B cell (primary cell): Measurements from ENCODE around the gene ZNF358. TPM values are rescaled to one million over a fixed set of nuclear protein-coding genes. Genes with fewer than 3 reads are reported as not detected.

Source experiments
- ATAC-seq: fragments of 200-7000 bp; cut with Tn5 transposase; one replicate; pipeline ENCODE4 v1.10.0; 2021; ENCODE audit warnings: low read depth, mild to moderate bottlenecking, moderate number of reproducible peaks, moderate library complexity
- CTCF ChIA-PET: fragments of 350-600 bp; sonication (Branson Sonifier 250); formaldehyde crosslinking; loops from one replicate; lab custom pipeline; 2021; ENCODE audit warnings: antibody characterized with exemption, inconsistent platforms; lab: Charles Lee
- POLR2A ChIA-PET: fragments of 350-600 bp; sonication (Branson Sonifier 250); formaldehyde crosslinking; loops from one replicate; lab custom pipeline; 2021; ENCODE audit warnings: antibody characterized with exemption; lab: Charles Lee
- DNase-seq: peaks from one replicate; pipeline ENCODE4 v3.0.0; 2013
- H2AFZ ChIP-seq: 2 replicates; pipeline ENCODE4 v1.6.1; 2012; ENCODE audit warnings: mild to moderate bottlenecking, low read depth, low read length; ENCODE audit not compliant: insufficient read depth, poor library complexity, severe bottlenecking
- H3K27ac ChIP-seq, 2 donors: 1 replicate in 1 of 2; 2 replicates in 1 of 2; pipeline ENCODE4 v1.5.1; 2012 to 2013; ENCODE audit warnings: low read length in 2 of 2, mild to moderate bottlenecking in 2 of 2, moderate library complexity in 1 of 2
- H3K27me3 ChIP-seq, 4 experiments: fragments of 200-600 bp in 1 of 4; sonication (generic) in 1 of 4; replicated peaks in 1 of 4; 1 replicate in 2 of 4; 2 replicates in 2 of 4; pipeline versions ENCODE4 v1.6.1 to v1.7.0; 2013 to 2016; ENCODE audit warnings: low read length in 3 of 4, mild to moderate bottlenecking in 2 of 4, mixed read lengths in 1 of 4, moderate library complexity in 1 of 4; ENCODE audit not compliant: insufficient read depth in 4 of 4, control insufficient read depth in 3 of 4; ENCODE audit errors: control extremely low read depth in 1 of 4
- H3K36me3 ChIP-seq, 2 experiments: replicated peaks in 1 of 2; 1 replicate in 1 of 2; 2 replicates in 1 of 2; pipeline versions ENCODE4 v1.6.1 to v1.7.1; 2013; ENCODE audit warnings: low read length in 1 of 2; ENCODE audit not compliant: insufficient read depth in 2 of 2, control insufficient read depth in 1 of 2; ENCODE audit errors: control extremely low read depth in 1 of 2, extremely low read depth in 1 of 2
- H3K4me1 ChIP-seq, 2 donors: fragments of 200-600 bp in 1 of 2; sonication (generic) in 1 of 2; 1 replicate in 1 of 2; 2 replicates in 1 of 2; pipeline versions ENCODE4 v1.5.1 to v1.6.1; 2013 to 2017; ENCODE audit warnings: low read length in 2 of 2; ENCODE audit not compliant: control insufficient read depth in 2 of 2, insufficient read depth in 2 of 2
- H3K4me2 ChIP-seq: replicated peaks from 2 replicates; pipeline ENCODE3; 2012; ENCODE audit warnings: mild to moderate bottlenecking, low read depth, low read length; ENCODE audit not compliant: poor library complexity, severe bottlenecking
- H3K4me3 ChIP-seq, 5 experiments: fragments of 200-600 bp in 1 of 5; sonication (generic) in 1 of 5; 1 replicate in 3 of 5; 2 replicates in 2 of 5; pipeline versions ENCODE4 v1.5.1 to v1.7.0; 2011 to 2016; ENCODE audit warnings: low read length in 4 of 5, mild to moderate bottlenecking in 4 of 5, low read depth in 2 of 5, control low read depth in 1 of 5, moderate library complexity in 1 of 5; ENCODE audit not compliant: insufficient read depth in 1 of 5; ENCODE audit errors: control extremely low read depth in 1 of 5, extremely low read depth in 1 of 5
- H3K79me2 ChIP-seq: fragments of 200-600 bp; sonication (generic); one replicate; pipeline ENCODE4 v1.6.0; 2016; ENCODE audit warnings: low read length; ENCODE audit not compliant: control insufficient read depth, insufficient read depth
- H3K9ac ChIP-seq: fragments of 200-600 bp; sonication (generic); 2 replicates; pipeline ENCODE4 v1.6.1; 2017; ENCODE audit warnings: mild to moderate bottlenecking, low read length, moderate library complexity
- H3K9me3 ChIP-seq, 3 donors: one replicate each; pipeline versions ENCODE4 v1.6.1 to v1.7.1; 2013; ENCODE audit warnings: low read length in 2 of 3; ENCODE audit not compliant: control insufficient read depth in 2 of 3, insufficient read depth in 1 of 3; ENCODE audit errors: control extremely low read depth in 1 of 3
- H4K20me1 ChIP-seq: 2 replicates; pipeline ENCODE4 v1.6.0; 2012; ENCODE audit warnings: mild to moderate bottlenecking, low read length; ENCODE audit not compliant: insufficient read depth, control insufficient read depth, poor library complexity, severe bottlenecking
- H3K27ac Mint-ChIP-seq: one replicate; pipeline ENCODE4 v1.8.0; 2021; ENCODE audit warnings: mixed read lengths
- H3K27me3 Mint-ChIP-seq: one replicate; pipeline ENCODE4 v1.8.0; 2021; ENCODE audit warnings: mixed read lengths
- H3K4me1 Mint-ChIP-seq: one replicate; pipeline ENCODE4 v1.8.0; 2021; ENCODE audit warnings: mixed read lengths
- H3K4me3 Mint-ChIP-seq: one replicate; pipeline ENCODE4 v1.8.0; 2021; ENCODE audit warnings: mixed read lengths
- H3K9me3 Mint-ChIP-seq: one replicate; pipeline ENCODE4 v1.8.0; 2022; ENCODE audit warnings: mixed read lengths; ENCODE audit not compliant: insufficient read depth
- CTCF ChIP-seq: fragments of 200-600 bp; IDR thresholded peaks from one replicate; pipeline ENCODE4 v1.8.0; 2022; ENCODE audit warnings: antibody characterized with exemption, mild to moderate bottlenecking
- EZH2 ChIP-seq: IDR thresholded peaks from 2 replicates; pipeline ENCODE4 v1.6.1; 2012; ENCODE audit warnings: borderline replicate concordance, low read depth, mild to moderate bottlenecking, moderate library complexity, low read length; ENCODE audit not compliant: insufficient read depth, poor library complexity, severe bottlenecking
- WGBS: methylation state at CpG from one replicate; pipeline ENCODE4 v1.1.5; 2013; ENCODE audit warnings: missing lambda C conversion rate; ENCODE audit not compliant: insufficient coverage; 5-methylcytosine and 5-hydroxymethylcytosine counted together
- intact Hi-C: fragments of 100-400 bp; cut with micrococcal nuclease; formaldehyde crosslinking; loops from one replicate; pipeline ENCODE4 v1.10.0; 2022
- polyA plus RNA-seq: library from polyadenylated mRNA; depleted of rRNA; stranded (reverse); fragments of >200 nt; gene quantifications from 2 replicates; pipeline ENCODE4 v1.2.3, GENCODE V29; 2012
- total RNA-seq, 2 donors: library from RNA; stranded (reverse); fragments of 120-200 nt in 1 of 2; gene quantifications; 1 replicate in 1 of 2; 2 replicates in 1 of 2; pipeline versions ENCODE4 v1.2.3 to v1.2.4, GENCODE V29; 2013 to 2022

ZNF358 gene
- total and polyA plus RNA-seq, 2 donors (not counting 1 experiment from before 2014, with no cell fraction given): 8.5 to 17.5 TPM

- Histone ChIP-seq H2AFZ (no peak overlapping the region), H3K4me3 (no peak overlapping the region), H3K9ac (no peak overlapping the region), H3K27ac (no peak overlapping the region), H3K4me2 (no peak overlapping the region), H3K4me1 (no peaks in the 10 kb centered on the region), H3K27me3 (no peaks in the 10 kb centered on the region), H3K36me3 (peaks cover 0 to 47% of the 10 kb centered on the region in 2 experiments), H4K20me1 (no peaks in the 10 kb centered on the region), H3K79me2 (no peaks in the 10 kb centered on the region), H3K9me3 (peaks cover 0 to 13% (median 0%) of the 10 kb centered on the region in 3 donors)
- Mint-ChIP-seq H3K4me1 (no peaks in the 10 kb centered on the region), H3K9me3 (peaks cover 4% of the 10 kb centered on the region), H3K4me3 (no peak overlapping the region), H3K27ac (no peak overlapping the region), H3K27me3 (no peaks in the 10 kb centered on the region)
- no peak for TF ChIP-seq CTCF
- TF ChIP-seq EZH2: no peak
- ChIA-PET POLR2A (no interaction called here), CTCF (interaction anchor here (0.6 to 1.6 kb wide), 2 partner anchors 10 to 34 kb away, joined by 5 to 7 read pairs; no protein-coding TSS in a partner anchor)
- ATAC-seq (no peak), DNase-seq (no peak)
- intact Hi-C loops: no loop called here
- WGBS: 75% methylated on average over 4 of the region's 4 CpGs
Measured at GRCh38 chr19:7559102-7559501, 43.2 kb downstream of the ZNF358 start.

- TF ChIP-seq EZH2 (no peak), CTCF (no peak)
- peaks cover 4% of the 10 kb centered on the region for H3K9me3 Mint-ChIP-seq
- ATAC-seq (no peak), DNase-seq (no peak)
- intact Hi-C loops: no loop called here
- H3K9me3 ChIP-seq: peaks cover 0 to 7% (median 0%) of the 10 kb centered on the region in 3 donors
- 100% methylated on average over 1 of the region's 2 CpGs for WGBS
- no peaks in the 10 kb centered on the region for H3K79me2 ChIP-seq
- H3K9ac ChIP-seq: no peak overlapping the region
- no peaks in the 10 kb centered on the region for H3K27me3 Mint-ChIP-seq
- no peaks in the 10 kb centered on the region for H4K20me1 ChIP-seq
- H3K27me3 ChIP-seq: no peaks in the 10 kb centered on the region
- no peaks in the 10 kb centered on the region for H3K4me1 ChIP-seq
- CTCF ChIA-PET: interaction anchor here (1.6 kb wide), 1 partner anchor 8 kb away, joined by 7 read pairs; no protein-coding TSS in a partner anchor
- no peak overlapping the region for H3K27ac ChIP-seq
- H2AFZ ChIP-seq: no peak overlapping the region
- H3K4me1 Mint-ChIP-seq: no peaks in the 10 kb centered on the region
- no peak overlapping the region for H3K4me3 ChIP-seq
- H3K4me2 ChIP-seq: no peak overlapping the region
- no peak overlapping the region for H3K27ac Mint-ChIP-seq
- POLR2A ChIA-PET: no interaction called here
- H3K36me3 ChIP-seq: peaks cover 0 to 40% of the 10 kb centered on the region in 2 experiments
- no peak overlapping the region for H3K4me3 Mint-ChIP-seq
Measured at GRCh38 chr19:7560255-7560654, 44.4 kb downstream of the ZNF358 start.
